Stimulated activated CD4-positive, alpha-beta T cell treated with anti-CD3 and anti-CD28 coated beads, TNF-alpha, amount 100 ng/mL, for 4 hours (primary cell): ENCODE data around the gene XPC.
"Not testable (repeated sequence)": the region's sequence is repeated elsewhere in the genome, so short reads cannot be mapped to it uniquely, and the experiment has no call there.

Experiments used
- DNase-seq, 3 experiments: peaks; one replicate each; pipeline ENCODE4 v3.0.0-alpha.2; 2020; ENCODE audit warnings: low read depth in 3 of 3

The XPC gene

GRCh38 chr3:14119651-14120050, 58.8 kb downstream of the XPC start:
- no peak for DNase-seq

GRCh38 chr3:14118400-14119381, 59.7 kb downstream of the XPC start:
- no peak for DNase-seq

GRCh38 chr3:14117468-14118399, 60.7 kb downstream of the XPC start:
- no peak for DNase-seq

- no peak for DNase-seq
These were observed 64.3 kb downstream of the XPC start for GRCh38 chr3:14113965-14114635.

GRCh38 chr3:14110699-14111098, 67.7 kb downstream of the XPC start:
- DNase-seq: no peak

- DNase-seq: not testable (repeated sequence)
These were observed 68.6 kb downstream of the XPC start for GRCh38 chr3:14109821-14110220.

GRCh38 chr3:14097616-14098391, 80.6 kb downstream of the XPC start:
- no peak for DNase-seq

GRCh38 chr3:14096742-14097141, 81.7 kb downstream of the XPC start:
- DNase-seq: no peak
